ENCODE data around the gene SSBP4.

Gene SSBP4

GRCh38 chr19:18456279-18456678, 37.1 kb downstream of the SSBP4 start:
- no peak for TF ChIP-seq CTCF (conservative IDR thresholded peaks at IDR 0.05; ENCODE audit: control insufficient read depth, insufficient read depth, low read depth, low read length)
- H3K4me3 ChIP-seq (ENCODE audit: control insufficient read depth, low read depth, low read length) = no peak overlapping the region
- DNase-seq (ENCODE audit: low read depth) = no peak

- TF ChIP-seq CTCF (conservative IDR thresholded peaks at IDR 0.05; ENCODE audit: control insufficient read depth, insufficient read depth, low read depth, low read length) = no peak
- H3K4me3 ChIP-seq (ENCODE audit: control insufficient read depth, low read depth, low read length) = no peak overlapping the region
- no peak for DNase-seq (ENCODE audit: low read depth)
Measured at GRCh38 chr19:18456974-18457373, 37.8 kb downstream of the SSBP4 start.

- TF ChIP-seq CTCF (conservative IDR thresholded peaks at IDR 0.05; ENCODE audit: control insufficient read depth, insufficient read depth, low read depth, low read length) = no peak
- DNase-seq (ENCODE audit: low read depth) = no peak
- H3K4me3 ChIP-seq (ENCODE audit: control insufficient read depth, low read depth, low read length) = no peak overlapping the region
Measured at GRCh38 chr19:18457483-18458331, 38.5 kb downstream of the SSBP4 start.

GRCh38 chr19:18460900-18461299, 41.7 kb downstream of the SSBP4 start:
- no peak for TF ChIP-seq CTCF (conservative IDR thresholded peaks at IDR 0.05; ENCODE audit: control insufficient read depth, insufficient read depth, low read depth, low read length)
- DNase-seq (ENCODE audit: low read depth) = no peak
- H3K4me3 ChIP-seq (ENCODE audit: control insufficient read depth, low read depth, low read length) = no peak overlapping the region

GRCh38 chr19:18461471-18461870, 42.3 kb downstream of the SSBP4 start:
- H3K4me3 ChIP-seq (ENCODE audit: control insufficient read depth, low read depth, low read length) = no peak overlapping the region
- no peak for TF ChIP-seq CTCF (conservative IDR thresholded peaks at IDR 0.05; ENCODE audit: control insufficient read depth, insufficient read depth, low read depth, low read length)
- no peak for DNase-seq (ENCODE audit: low read depth)

GRCh38 chr19:18464646-18465045, 45.4 kb downstream of the SSBP4 start:
- H3K4me3 ChIP-seq (ENCODE audit: control insufficient read depth, low read depth, low read length) = no peak overlapping the region
- peak; percentile 92 for DNase-seq (ENCODE audit: low read depth)
- TF ChIP-seq CTCF (conservative IDR thresholded peaks at IDR 0.05; ENCODE audit: control insufficient read depth, insufficient read depth, low read depth, low read length) = no peak
